ENCODE measurements around the gene RHOD.

The RHOD gene

DNA sequence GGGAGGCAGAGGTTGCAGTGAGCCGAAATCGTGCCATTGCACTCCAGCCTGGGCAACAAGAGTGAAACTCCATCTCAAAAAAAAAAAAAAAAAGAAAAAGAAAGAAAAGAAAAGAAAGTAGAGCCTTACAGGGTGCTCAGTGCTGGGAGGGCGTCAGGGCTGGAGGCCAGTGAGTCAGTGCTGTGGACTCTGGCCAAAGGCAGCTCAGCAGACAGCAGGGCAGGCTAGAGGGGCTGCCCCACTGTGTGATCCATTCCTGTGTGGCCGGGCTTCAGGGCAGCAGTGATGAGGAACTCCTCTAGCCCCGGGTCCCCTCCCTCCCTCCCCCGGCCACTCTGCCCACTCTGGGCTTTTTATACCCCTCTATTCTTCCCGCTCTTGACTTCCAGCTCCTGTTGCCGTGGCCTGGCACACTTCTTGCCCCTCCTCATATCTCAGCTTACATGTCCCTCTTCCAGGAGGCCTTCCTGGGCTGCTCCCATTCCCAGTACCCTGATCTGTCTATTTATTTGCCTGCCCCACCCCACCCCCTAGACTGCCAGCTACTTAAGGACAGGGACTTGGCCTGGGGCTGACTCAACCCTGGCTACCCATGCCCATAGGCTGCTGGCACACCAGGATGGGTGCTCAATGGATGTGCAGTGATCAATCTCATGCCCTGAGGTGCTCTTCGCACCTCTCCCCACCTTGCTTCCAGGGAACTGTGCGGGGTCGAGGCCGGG is 23.7 kb upstream of the RHOD start:
- DNase-seq (ENCODE audit: low read depth), result no peak

DNA sequence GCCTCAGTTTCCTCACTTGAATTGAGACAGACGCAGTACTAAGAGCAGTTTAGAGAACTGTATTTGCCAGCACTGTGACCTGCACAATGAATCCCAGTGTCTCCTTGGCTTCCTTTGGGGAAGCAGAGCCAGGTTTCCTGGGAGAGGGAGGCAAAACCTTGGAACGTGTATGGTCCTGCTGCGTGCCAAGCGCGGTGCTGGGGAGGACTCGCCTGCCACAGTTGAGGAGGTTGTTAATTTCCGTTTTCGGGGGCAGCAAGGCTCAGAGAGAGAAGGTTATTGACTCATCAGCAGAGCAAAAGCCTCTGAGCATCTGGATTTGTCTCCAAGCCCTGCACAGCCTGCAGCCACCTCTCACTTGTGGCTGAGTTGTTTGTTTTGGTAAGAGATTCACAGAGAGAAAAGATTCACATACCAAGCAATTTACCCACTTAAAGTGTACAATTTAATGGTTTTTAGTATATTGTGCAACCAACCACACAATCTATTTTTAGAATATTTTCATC is 22.9 kb upstream of the RHOD start:
- no peak for DNase-seq (ENCODE audit: low read depth)

DNA sequence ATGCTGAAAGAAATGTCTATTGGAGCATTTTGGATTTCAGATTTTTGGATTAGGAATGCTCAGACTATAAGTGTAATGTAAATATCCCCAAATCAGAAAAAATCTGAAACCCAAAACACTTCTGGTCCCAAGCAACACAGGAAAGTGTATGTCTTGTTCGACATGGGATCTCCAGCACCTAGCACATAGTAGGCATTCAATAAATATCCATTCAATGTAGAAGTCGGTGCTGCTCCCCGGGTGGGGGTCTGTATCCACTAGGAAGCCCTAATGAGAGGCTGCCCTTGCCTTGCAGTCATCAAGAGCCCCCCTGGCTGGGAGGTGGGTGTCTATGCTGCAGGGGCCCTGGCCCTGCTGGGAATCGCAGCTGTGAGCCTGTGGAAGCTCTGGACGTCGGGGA is 22.3 kb upstream of the RHOD start:
- DNase-seq (ENCODE audit: low read depth), result no peak

DNA sequence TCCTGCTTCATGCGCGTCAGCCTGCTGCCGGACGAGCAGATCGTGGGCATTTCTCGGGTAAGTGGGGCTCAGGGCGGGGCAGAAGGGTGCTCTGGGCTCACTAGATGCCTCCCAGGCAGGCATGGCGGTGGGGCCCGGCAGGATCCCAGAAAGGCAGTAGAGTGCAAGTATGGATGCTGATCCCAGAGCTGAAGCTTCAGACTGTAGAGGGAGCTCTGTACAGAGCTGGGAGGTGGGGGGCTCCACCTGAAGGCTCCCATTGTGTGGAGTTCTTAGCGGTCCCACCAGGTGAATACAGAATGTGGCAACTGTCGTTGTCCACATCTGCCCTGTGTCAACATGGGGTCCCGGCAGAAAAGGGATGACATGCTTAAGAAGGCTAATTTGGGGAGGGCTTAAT is 16.5 kb upstream of the RHOD start:
- no peak for DNase-seq (ENCODE audit: low read depth)

DNA sequence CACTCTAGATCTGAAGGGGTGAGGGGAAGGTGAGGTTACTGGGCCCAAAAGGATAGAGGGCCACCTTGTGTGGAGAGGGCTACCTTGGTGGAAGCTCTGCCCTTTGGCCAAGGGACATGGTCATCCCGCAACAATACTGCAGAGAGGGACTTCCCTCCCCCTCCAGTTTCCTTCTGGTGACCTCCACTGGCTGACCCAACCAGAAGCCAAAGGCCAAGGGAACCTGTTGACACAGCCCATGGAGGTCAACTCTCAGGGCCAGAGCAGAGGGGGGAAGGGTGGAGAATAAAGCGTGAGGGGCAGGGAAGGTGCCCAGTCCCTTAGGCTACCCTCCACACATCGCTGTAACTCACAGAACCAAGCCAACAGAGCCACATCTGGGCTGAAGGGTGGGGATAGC is 15.0 kb upstream of the RHOD start:
- no peak for DNase-seq (ENCODE audit: low read depth)

DNA sequence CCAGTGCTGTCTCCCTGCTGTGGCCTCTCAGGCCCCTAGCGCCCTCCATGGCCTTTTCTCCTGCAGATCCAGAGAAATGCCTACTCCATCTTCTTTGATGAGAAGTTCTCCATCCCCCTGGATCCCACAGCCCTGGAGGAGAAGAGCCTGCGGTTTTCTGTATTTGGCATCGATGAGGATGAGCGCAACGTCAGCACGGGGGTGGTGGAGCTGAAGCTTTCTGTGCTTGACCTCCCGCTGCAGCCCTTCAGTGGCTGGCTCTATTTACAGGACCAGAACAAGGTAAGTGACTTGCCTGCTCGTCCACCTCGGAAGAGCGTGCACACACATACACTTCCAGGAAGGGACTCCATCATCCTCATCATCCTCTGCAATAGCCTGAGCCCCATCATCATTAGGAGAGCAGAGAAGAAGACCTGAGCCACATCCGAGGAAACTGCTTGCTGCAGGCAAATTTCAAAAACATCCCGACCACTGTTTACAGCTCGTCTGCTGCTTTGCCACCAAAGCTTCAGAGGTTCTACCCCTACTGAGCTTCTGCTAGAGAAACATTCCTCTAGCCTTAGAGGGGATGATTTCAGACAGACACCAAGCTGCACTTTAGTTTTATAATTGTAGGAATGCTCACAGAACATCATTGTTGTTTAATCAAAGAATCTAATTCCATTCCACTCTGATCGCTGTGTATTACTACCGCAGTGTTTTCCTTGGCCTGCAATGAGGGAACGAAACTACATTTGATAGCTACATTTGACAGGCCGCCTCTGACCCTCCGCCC is 12.9 kb upstream of the RHOD start:
- no peak for DNase-seq (ENCODE audit: low read depth)

DNA sequence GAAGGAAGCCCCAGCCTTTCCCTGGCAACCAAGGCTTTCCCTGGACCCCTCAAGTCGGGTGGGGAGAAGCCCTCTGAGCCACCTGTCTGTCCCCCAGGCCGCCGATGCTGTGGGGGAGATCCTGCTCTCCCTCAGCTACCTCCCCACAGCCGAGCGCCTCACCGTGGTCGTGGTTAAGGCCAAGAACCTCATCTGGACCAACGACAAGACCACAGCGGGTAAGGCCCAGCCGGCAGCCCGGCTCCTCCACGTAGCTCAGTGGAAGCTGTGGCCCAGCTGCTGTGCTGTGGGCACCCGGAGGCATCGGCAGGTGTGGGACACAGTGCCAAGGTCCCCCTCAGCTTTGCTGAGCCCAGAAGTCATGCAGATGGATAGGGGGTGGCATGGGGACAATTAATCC is 12.2 kb upstream of the RHOD start:
- no peak for DNase-seq (ENCODE audit: low read depth)

DNA sequence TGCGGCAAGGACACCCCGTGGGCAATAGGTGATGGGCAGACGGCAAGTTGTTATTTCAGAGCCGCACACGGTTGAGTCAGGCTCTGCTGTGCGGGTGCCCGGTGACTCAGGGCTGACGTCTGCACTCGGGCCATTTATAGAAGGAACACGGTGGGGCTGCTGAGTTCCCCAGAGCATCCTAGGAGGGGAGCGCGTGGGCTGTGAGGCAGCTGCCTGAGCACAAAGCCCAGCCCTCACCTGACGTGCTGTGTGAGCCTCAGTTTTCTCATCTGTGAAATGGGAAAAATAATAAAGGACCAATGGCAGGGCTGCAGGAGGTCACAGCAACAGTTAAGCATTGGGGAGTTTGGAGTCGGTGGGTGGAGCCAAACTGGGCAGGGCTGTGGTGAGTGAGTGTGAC is 11.3 kb upstream of the RHOD start:
- no peak for DNase-seq (ENCODE audit: low read depth)

DNA sequence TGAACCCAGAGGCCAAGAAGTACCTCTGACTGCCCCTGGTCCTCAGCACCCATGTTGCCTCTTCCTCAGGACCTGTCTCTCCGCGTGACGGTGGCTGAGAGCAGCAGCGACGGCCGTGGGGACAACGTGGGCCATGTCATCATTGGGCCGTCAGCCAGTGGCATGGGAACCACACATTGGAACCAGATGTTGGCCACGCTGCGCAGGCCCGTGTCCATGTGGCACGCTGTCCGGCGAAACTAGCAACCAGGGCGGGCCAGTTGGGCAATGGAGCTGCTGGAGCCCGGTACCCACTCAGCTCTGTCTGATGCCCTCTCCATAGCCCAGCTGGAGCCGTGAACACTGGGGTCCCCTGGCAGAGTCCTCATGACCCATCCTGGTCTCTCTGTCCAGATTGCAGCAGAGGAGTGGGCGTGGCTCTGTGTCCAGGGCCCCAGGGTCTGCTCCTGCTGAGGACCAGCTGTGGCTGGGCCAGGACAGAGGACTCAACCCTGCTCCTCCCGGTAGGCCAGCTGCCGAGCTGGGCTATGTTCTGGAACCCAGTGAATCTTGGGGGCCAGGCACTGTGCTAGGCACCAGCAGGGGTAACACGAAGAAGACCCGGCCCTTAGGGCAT is 8.0 kb upstream of the RHOD start:
- no peak for DNase-seq (ENCODE audit: low read depth)

DNA sequence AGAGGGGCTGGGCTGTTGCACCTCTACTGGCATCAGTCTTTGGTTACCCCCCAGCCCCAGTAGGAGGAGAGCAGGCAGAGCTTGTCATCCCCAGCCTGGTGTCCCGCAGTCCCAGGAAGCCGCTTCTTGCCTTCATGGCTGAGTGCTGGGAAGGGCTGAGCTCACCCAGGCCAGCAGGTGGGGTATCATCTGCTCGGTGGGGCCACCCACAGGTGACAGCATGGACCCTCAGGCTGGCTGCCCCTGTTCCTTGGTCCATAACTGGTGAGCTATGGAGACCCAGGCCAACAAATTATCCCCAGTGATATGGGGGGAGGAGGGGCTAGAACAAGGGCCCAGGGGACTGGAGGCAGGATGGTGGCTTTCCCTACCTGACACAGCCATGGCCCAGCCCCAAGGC is 6.5 kb upstream of the RHOD start:
- no peak for DNase-seq (ENCODE audit: low read depth)

DNA sequence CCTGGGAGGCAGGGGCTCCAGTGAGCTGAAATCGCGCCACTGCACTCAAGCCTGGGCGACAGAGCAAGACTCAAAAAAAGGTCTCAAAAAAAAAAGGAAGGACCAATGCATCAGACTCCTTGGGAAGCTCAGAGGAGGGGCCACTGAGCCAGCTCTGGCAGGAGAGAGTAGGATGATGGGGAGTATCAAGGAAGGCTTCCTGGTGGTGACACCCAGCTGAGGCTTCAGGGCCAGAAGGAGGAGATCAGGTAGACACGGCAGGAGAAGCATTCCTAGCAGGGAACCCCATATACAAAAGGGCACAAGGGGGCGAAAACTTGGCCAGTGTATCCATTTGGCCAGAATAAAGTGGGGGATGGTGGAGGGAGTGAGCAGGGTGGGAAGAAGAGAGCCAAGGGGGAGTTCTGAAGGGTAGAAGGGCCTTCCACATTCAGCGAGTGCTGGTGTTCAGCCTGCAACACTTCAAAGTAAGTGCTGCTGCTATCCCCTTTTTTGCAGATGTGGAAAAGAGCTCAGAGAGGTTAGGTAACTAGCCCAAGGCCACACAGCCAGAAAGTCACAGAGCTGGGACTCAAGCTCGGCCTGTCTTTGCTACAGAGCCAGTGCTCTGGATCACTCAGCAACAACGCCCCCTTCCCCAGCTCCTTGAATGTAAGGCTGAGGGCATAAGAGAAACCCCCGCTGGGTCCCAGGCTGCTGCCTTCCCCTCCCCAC is 5.3 kb upstream of the RHOD start:
- no peak for DNase-seq (ENCODE audit: low read depth)

DNA sequence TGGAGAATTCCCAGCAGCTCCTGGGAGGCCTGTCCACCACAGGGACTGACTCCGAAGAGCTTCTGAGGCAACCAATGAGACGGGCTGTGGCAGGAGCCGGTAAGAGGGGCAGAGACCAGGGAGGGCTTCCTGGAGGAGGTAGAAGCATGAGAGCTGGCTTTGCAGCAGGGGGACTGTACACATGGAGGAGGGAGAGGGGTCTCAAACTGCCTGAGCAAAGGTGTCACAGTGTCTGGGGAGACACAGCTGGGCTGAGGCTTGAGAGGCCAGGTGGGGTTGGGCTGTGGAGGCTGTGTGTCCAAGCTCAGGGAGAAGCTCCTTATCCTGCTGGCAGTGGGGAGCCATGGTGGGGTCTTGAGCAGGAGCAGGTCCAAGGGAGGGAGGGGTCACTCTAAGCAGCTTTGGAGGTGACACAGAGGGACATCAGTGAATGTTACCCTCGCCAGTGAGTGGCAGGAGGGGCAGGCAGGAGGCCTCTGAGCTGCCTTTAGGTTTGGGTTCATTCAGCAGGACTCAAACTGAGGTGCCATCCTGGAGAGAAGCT is 4.6 kb upstream of the RHOD start:
- DNase-seq (ENCODE audit: low read depth), result no peak

DNA sequence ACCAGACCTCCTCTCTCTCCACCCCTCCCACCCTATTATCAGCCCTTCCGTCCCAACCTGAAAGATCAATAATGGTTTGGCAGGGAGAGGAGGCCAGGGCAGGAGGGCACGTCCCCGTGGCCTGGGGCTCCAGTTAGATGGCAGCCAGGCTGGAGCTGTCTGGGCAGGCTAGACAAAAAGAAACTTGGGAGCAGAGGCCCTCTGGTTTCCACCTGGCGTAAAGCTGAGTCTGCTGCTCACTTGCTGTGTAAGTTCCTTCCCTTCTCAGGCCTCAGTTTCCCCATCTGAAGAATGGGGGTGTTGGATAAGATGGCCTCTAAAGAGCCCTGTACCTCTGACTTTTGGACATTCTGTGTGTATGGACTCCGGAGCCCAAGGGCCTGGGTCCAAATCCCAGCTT is 3.8 kb upstream of the RHOD start:
- no peak for DNase-seq (ENCODE audit: low read depth)

DNA sequence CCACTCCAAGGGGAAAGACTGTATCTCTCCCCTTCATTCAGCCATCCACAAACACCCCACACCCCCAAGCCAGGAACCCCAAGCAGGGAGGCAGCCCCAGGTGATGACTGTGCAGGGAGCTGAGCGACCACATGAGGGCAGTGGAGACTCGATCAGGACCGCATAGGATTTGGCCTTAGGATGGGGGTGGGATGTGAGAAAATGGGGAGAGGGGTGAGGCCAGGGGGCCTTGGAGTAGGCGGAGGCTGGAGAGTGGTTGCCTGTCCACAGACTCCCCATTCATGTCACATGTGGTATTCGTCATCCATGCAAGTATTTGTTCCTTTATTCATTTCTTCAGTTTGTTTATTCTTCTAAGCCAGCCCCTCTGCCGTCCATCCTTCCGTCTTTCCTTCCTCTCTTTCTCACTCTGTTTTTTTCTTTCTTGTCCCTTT is 2.7 kb upstream of the RHOD start:
- no peak for DNase-seq (ENCODE audit: low read depth)

DNA sequence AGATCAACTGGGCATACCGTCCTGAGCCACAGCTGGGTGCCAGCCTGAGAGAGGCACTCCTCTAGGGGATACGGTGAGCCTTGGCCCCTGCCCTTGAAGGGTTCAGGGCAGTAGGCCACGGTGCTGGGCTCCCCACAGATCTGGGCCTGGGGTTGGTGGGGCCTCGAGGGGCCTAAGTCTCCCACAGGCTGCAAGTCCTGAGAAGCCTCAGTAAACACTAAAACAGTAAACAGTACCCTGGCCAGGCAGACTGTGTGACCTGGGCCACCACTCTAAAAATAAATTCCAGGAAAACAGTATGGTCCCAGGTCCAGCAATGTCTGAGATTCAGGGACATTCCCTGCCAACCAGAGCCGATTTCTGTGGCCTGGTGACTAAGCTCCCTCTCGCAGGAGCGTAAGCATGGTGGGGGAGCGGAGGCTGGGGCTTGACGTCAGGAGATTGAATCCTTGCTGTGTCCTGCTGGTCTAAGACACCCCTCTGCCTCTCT is 2.3 kb upstream of the RHOD start:
- DNase-seq (ENCODE audit: low read depth), result no peak

DNA sequence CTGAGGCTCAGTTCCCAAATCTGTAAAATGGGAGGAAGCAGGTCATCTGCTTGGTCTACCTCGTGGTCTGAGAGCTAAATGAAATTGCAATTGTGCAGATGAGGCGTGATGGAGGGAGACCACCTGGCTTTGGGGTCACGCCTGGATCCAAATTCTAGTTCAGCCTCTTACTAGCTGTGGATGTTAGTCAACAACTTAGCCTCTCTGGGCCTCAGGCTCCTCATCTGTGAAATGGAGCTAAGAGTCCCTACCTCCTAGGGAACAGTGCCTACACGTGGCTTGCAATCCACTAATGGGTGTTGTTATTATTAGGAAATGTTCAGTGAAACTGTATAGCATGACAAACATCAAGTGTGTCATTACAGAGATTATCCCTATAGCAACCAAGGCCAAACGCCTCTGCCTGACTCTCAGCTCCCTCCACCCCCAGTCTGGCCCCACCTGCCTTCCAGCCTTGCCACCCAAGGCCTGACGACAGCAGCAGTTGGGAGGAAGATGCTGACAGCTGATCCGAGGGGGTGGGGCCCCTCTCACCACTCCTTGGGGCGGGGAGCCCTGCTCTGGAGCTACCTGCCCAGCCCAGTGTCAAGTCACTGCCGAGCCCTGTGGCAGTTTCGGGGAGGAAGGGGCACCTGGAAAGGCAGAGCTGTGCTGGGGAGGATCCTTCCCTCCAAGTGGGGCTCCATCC is 1.7 kb upstream of the RHOD start:
- no peak for DNase-seq (ENCODE audit: low read depth)

DNA sequence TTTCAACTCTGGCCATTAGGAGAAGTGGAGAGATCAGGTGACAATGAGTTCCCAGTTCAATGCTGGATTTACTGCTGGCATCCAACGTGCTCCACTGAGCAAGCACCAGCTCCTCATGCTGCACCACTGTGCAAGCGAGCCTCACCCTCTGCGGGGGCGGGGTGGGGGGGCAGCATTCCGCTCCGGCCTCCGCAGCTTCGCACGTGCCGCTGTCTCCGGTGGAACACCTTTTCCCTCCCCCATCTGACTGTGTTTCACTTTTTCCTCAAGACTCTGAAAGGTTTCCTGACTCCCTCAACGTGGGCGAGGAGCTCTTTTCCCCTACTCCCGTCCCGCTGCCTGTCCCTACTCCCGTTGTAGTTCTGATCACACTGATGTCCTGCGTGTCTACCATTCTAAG is 835 bp upstream of the RHOD start:
- DNase-seq (ENCODE audit: low read depth), result no peak

DNA sequence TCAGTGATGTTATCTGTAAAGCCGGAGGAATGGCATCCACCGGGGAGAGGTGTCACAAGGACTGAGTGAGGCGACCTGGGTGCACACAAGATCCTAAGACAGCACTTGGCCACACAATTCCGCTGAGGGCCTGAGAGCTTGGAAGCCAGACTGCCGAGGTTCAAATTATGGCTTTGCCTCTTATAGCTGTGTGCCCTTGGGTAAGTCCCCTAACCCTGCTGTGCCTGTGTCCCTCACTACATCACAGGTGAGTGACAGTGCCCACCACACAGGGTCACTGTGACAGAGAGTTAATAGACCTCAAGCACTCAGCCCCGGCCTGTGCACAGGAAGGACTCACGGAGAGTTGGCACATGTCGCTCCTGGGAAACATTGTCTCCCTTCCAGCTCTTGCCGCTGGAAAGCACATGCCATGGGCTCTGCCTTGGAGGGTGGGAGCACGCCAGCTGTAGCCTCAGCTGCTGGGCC is 592 bp downstream of the RHOD start:
- DNase-seq (ENCODE audit: low read depth), result no peak

DNA sequence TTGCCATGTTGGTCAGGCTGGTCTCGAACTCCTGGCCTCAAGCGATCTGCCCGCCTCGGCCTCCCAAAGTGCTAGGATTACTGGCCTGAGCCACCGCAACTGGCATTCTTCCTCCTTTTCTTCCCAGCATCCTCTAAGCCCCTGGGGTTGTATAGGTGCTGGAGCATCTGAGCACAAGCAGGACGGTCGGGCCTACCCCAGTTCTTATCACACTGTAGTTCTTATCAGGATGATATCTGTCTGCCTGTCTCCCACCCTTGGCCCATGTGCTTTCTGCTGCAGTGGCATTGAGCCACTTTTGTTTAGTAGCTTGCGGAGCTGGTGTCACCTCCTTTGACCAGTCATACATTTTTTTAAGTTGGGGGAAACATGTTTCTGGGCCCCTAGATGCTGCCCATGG is 1.9 kb downstream of the RHOD start:
- DNase-seq (ENCODE audit: low read depth), result no peak

DNA sequence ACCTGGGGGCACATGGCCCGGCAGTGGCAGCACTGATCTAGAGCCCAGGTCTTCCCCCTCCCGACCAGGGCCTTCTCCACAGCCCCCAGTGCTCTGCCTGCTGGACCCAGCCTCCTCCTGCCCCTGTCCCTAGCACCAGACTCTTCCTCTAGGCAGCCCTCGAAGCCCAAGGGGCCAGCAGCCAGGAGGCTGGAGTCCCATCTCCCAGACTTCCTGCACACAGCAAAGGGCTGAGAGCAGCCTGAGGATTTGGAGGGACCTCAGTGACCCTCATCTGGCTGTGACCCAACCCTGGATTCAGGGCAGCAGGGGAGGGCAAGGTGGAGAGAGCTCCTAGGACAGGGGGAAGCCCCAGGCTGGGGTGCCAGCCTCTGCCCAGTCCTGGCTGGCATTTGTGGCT is 3.0 kb downstream of the RHOD start:
- no peak for DNase-seq (ENCODE audit: low read depth)

DNA sequence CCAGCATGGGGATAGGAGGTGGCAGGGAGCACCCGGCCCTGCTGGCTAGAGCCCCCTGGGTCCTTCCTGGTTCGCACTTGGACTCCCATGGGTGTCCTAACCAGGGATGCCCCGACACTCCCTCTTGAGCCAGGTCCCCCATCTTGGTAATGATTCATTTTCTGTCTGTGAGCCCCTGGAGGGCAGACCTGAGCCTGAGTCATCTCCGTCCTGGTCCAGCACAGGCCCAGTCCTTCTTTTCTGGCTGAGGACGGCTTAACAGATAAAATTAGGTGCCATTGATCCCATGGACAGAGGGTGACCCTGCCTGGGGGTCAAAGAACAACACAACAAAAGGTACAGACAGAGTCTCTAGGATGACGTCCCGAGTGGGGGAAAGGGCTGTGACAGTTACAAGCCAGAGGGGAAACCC is 3.5 kb downstream of the RHOD start:
- no peak for DNase-seq (ENCODE audit: low read depth)

All from stimulated activated CD8-positive, alpha-beta memory T cell treated with anti-CD3 and anti-CD28 coated beads, Interleukin-15, amount 100 ng/mL, for 1 hour (primary cell).